Stimulated activated CD4-positive, alpha-beta T cell treated with anti-CD3 and anti-CD28 coated beads, Interleukin-12 subunit alpha, Interleukin-12 subunit beta, amount 100 ng/mL, for 4 hours (primary cell): Measurements from ENCODE around the gene KRT32.
"Not testable (repeated sequence)": the region's sequence is repeated elsewhere in the genome, so short reads cannot be mapped to it uniquely, and the experiment has no call there.

Experiments
- DNase-seq: peaks from one replicate; pipeline ENCODE4 v3.0.0-alpha.2; 2020

The KRT32 gene

DNA sequence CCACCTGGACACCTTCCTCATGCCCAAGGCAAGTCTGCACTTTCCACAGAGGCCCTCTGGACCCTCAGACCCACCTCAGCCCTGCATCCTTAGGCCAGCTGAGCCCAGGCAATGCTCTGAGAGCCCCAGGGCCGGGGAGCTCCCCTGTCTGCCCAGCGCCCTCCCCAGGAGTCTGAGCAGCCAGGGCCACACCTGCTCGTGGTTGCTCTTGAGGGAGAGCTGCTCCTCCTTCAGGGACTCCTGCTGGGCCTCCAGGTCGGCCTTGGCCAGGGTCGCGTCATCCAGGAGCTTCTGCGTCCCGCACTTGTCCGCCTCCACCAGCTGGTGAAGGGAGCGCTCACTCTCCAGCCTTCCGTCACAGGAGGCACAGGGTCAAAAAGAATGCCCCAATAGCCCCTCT, 44.6 kb downstream of the KRT32 start:
- not testable (repeated sequence) for DNase-seq

DNA sequence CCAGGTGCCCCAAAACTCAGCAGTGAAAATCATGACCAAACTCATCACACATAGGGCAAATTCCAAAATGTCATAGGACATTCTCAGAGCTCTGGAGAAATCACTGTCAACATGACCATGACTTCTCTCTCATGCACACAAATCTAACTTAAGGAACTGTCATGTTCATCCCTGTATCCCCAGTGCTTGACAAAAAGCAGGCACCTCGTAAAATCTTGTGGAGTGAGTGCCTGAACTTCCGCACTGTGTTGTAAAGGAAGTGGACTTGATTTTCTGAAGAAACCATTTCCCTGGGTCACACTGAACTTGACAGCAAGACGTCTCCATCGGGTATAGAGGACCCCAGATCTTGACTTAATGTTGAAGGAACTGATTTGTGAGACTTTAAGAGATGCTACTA, 45.6 kb downstream of the KRT32 start:
- no peak for DNase-seq

DNA sequence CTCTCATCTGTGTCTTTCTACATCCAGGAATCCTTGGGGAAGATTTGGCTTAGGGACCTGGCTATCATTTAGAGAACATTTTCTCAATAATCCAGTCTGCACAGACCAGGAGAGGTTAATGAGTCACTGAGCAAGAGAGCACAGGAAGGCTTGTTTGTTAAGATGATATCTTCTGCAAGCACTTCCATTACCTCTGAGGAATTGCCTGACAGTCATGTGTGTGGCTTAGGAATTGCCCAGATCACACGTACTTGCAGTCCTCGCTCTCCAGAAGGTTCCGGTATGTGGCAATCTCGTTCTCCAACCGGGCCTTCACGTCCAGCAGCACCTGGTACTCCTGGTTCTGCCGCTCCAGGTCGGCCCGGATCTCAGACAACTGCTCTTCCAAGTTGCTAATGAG, 46.1 kb downstream of the KRT32 start:
- no peak for DNase-seq

DNA sequence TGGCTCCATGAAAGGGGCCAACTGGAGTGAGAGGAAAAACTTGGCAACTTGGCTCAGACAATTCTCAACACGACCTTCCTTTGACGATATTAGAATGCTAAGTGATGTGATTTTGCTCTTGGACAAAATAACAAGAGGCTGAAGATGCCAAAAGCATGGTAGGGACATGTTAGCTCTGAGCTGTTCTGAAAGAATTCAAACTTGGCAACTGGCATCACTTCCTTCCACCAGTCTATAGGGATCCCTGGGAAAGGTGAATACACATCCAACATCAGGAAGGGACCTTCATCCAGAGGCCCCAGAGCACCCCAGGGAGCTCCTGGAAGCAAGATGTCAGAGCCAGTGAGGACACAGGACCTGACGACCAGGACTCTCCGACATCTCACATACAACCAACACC, 47.1 kb downstream of the KRT32 start:
- DNase-seq: no peak

DNA sequence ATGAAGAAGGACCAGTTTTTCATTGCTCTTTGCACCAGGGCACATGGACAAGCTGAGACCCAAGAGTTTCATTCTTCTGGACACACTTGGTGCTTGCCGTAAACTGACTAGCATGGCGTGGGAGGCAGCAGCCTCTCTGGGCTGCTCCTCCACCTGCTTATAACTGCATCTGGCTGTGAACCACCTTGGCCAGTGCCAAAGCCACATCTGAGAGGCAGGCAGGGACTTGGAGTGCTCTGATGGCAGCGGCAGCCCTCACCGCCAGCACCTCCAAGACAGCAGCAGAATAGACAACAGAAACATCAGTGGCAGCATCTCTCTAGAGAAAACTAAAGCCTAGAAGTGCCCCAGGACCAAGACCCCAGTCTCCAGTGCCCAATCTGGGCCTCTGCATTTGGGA, 47.5 kb downstream of the KRT32 start:
- DNase-seq: no peak

DNA sequence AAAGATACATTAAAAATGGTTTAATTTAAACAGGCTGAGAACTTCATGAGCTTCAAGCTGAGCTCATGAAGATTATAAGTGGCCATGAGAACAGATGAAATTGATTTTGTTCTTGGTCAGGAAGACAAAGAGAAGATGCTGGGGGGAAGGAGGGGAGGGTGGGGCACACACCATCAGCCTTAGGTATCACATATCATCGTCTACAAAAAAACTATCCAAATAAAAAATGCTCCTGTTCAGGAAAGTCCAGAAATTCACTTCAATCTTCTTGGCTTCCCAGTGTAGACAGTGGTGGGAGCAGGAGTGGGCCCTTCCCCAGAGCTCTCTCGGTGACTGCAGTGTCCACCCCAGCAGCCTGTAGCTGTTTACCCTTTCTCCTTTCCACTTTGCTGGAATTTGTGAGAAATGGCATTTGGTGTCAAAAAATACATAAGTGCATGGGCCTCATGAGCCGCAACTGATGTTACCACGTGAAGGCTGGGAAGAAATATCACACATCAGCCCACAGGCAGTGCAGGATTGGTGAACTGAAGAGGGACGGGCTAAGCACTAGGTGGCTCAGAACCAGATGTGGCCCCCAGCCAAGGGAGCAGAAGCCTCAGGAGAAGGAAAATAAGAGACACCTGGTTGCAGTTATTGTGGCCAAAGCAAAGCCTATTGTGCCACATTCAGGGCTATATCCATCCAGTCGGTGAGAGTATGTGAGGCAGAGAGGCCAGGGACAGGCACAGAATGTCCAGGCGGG, 48.9 kb downstream of the KRT32 start:
- DNase-seq: no peak

DNA sequence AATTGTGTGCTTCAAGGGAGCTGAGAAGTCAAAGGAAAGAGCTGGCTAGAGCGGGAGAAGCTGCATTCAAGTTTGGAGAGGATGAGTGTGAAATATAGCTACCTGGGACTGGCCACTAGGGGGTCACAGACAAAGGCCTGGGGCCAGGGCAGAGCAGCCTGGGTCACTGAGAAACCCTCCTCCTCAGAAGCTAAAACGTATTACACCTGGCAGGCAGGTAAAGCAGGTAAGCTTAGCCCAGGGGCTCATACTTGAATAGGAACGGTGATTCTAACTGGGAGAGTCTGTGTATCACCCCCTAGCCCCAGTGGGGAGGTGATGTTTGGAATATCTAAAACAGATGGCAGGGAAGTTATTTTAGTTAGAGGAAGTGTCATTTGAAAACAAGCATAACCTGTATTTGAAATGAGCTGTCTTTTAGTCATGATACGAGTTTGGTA, 49.6 kb downstream of the KRT32 start:
- DNase-seq: no peak

DNA sequence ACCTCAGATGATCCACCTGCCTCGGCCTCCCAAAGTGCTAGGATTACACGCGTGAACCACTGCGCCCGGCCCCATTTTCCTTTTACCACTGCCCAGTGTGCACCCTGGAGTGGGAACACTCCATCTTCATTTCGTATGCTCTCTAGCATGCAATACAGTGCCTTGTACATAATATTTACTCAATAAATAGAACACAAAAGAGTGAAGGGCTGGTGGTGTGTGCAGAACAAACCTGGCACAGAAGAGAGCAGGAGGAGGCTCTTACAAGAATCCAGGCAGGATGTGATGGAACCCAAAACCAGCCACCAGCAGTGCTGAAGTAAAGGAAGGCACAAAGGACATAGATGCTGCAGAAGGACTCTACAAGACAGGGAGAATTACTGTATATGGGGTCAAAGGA, 50.1 kb downstream of the KRT32 start:
- no peak for DNase-seq

DNA sequence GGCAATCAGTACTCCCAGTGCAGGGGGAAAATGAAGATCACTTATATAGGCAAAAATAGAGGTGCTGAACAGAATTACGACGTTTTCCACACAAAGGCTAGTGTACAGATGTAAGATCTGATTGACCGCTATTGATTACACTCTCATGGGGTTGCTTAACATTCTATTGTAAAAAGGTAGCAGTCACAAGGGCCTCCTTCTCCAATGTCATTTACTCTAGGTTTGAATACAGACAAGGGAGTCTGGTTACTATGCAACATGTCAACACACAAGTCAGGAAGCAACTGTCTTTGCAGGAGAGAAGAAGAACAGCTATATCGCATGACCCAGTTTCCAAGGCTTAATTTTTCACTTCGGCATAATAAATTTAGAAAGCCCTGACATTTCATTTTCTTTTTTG, 50.7 kb downstream of the KRT32 start:
- DNase-seq: no peak

DNA sequence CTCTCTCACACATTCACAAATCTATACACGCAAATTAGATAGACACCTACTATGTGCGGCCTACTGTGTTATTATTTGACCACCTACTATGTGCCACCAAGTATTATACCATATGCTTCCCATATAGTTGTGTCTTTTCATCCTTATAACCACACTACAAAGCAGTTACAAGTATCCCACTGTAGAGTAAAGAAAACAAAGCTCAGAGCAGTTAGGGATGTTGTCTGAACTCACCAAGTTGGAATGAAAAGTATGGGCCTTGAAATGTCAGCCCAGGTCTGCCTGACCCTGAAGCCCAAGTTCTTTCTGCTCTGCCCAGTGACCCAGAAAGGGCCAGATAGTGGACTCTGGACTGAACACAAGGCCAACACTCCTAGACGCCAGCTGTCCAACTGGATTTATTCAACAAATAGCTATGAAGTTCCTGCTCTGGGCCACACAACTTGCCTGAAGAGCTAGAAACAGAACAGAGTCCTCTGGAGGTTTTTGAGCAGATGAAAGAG, 51.3 kb downstream of the KRT32 start:
- no peak for DNase-seq

DNA sequence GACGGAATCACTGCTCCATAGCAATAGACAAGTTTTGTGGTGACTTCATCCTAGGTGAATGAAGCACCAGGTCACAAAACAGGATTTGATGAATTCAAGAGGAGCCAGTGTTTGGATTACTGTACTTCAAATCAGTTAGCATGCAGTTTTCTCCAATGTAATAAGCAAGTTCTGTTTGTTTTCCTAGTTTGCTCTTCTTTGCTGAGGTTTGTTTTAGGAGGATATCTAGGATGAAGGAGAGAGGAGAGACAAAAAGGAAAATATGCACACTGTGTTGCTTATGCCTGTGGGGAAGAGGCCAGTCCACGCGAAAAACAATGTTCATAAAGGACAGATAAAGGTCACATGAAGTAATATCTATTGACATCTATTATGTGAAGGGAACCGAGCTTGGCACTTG, 51.8 kb downstream of the KRT32 start:
- DNase-seq: no peak

DNA sequence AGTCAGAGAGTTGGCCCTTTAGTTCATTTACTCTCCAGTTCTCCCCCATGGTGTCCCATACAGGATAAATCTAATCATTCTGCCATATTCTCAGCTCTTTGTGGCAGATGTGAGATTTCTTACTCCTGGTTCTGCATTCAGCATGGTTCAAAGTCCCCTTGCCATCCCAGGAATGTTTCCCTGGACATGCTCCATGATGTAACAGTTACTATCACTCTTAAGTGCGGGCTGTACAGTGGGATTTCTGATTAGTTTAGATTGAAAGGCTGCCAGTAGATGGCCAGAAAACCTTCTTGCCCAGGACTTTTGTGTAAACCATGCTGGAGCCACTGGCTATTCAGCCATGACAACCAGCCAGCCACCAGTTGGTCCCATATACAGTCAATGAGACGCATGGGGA, 53.2 kb downstream of the KRT32 start:
- DNase-seq: no peak

DNA sequence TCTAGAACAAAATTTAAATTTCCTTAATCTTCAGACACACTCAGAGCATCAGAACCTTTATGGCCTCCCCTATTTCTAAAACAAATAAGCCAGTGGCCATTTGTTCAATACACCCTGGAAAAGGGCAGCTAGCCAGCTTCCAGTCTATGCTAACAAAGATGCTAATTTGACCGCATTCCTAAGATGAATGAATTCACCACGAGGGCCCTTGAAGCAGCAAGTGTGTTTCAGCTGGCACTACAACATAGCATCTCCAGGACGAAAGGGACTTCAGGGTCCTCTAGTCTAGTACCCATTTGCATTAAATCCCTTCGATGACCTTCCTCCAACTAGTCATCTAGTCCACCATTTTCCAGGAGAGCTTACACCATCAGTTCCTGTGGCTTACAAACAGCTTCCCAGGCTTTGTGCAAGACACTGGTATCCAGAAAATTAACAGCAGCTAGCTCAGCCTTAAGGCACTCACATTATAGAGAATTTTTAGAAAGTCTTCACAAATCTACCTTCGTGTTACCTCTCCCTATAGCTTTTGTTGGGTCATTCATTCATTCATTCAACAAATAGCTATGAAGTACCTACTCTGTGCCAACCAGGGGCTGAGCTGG, 53.7 kb downstream of the KRT32 start:
- no peak for DNase-seq

DNA sequence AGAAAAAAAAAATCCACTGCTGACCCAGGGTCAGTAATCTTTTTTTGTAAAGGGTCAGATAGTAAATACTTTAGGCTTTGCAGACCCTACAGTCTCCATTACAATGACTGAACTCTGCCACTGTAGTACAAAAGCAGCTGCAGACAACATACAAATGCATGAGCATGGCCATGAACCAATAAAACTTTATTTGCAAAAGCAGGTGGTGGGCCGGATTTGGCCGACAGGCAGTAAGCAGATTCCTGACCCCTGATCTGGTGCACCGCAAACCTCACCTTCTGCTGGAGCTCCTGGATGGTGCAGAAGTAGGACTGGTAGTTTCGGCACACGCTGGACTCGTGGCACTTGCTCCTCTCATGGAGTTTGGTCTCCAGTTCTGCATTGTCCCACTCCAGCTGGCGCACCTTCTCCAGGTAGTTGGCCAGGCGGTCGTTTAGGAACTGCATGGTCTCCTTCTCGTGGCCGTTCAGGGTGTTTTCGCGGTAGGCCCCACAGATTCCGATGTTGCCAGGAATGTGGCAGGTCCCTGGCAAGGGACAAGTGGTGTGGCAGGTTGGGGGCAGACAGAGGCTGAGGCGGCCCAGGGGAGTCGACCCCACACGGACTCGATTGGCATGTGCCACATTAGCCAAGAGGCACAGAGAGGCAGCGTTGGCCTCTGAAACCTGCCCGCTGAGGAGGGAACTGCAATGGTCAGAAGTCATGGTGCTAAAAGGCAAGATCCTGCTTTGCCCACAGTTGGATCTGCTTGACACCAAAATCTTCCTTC, 55.9 kb downstream of the KRT32 start:
- DNase-seq: no peak
